Gastroesophageal sphincter (tissue), 4 donors: ENCODE data around the gene TRNT1. TPM values are rescaled to one million over a fixed set of nuclear protein-coding genes. Genes with fewer than 3 reads are reported as not detected.

Experiments used
- ATAC-seq: fragments of 150-250 bp; one replicate; pipeline ENCODE4 v1.9.1; 2016; ENCODE audit warnings: mild to moderate bottlenecking, moderate library complexity
- H3K27ac ChIP-seq, 4 donors: fragments of 200-600 bp; sonication (generic) in 3 of 4; 1 replicate in 3 of 4; 2 replicates in 1 of 4; pipeline ENCODE4 v1.5.1; 2016 to 2019
- H3K27me3 ChIP-seq: fragments of 200-600 bp; sonication (generic); one replicate; pipeline ENCODE4 v1.5.1; 2019
- H3K36me3 ChIP-seq, 2 donors: fragments of 200-600 bp; sonication (generic); one replicate each; pipeline ENCODE4 v1.5.1; 2019; ENCODE audit warnings: control low read depth in 1 of 2
- H3K4me1 ChIP-seq, 3 donors: fragments of 200-600 bp; sonication (generic); 1 replicate in 2 of 3; 2 replicates in 1 of 3; pipeline ENCODE4 v1.5.1; 2016 to 2019; ENCODE audit warnings: control low read depth in 2 of 3
- H3K4me3 ChIP-seq, 2 donors: fragments of 200-600 bp; sonication (generic); one replicate each; pipeline ENCODE4 v1.5.1; 2019; ENCODE audit warnings: mild to moderate bottlenecking in 1 of 2, moderate library complexity in 1 of 2
- H3K9me3 ChIP-seq, 3 donors: fragments of 200-600 bp; sonication (generic); one replicate each; pipeline ENCODE4 v1.5.1; 2017 to 2019; ENCODE audit warnings: control low read depth in 2 of 3
- EP300 ChIP-seq: sonication (generic); formaldehyde crosslinking; IDR thresholded peaks from one replicate; pipeline ENCODE4 v1.6.1; 2017; ENCODE audit warnings: antibody characterized with exemption, mild to moderate bottlenecking
- POLR2A ChIP-seq, 2 donors: fragments of 450-650 bp; IDR thresholded peaks; one replicate each; pipeline ENCODE4 v1.6.1; 2017; ENCODE audit warnings: antibody characterized with exemption in 2 of 2, mild to moderate bottlenecking in 2 of 2, moderate library complexity in 1 of 2
- POLR2AphosphoS5 ChIP-seq: sonication (generic); formaldehyde crosslinking; IDR thresholded peaks from one replicate; pipeline ENCODE4 v1.6.1; 2017; ENCODE audit warnings: antibody characterized with exemption
- WGBS, 2 donors: methylation state at CpG; one replicate each; pipeline ENCODE4 v1.1.5; 2018; ENCODE audit warnings: low coverage in 1 of 2; 5-methylcytosine and 5-hydroxymethylcytosine counted together
- total RNA-seq, 4 donors: library from RNA; depleted of rRNA; stranded (reverse); fragments of >200 nt; gene quantifications; one replicate each; pipeline ENCODE4 v1.1.0, GENCODE V29; 2016
- TF ChIP-seq, protein P1 (sequence below), 4 experiments: fragments of 200-600 bp in 2 of 4; fragments of 450-650 bp in 2 of 4; sonication (generic) in 1 of 4; IDR thresholded peaks; one replicate each; pipeline ENCODE4 v1.5.1; 2017 to 2019; ENCODE audit warnings: antibody characterized with exemption in 4 of 4, mild to moderate bottlenecking in 2 of 4, moderate library complexity in 2 of 4

The TRNT1 gene
- total RNA-seq, 4 donors from 2014 or later = 8.7 to 20.6 (median 12.2) TPM

DNA sequence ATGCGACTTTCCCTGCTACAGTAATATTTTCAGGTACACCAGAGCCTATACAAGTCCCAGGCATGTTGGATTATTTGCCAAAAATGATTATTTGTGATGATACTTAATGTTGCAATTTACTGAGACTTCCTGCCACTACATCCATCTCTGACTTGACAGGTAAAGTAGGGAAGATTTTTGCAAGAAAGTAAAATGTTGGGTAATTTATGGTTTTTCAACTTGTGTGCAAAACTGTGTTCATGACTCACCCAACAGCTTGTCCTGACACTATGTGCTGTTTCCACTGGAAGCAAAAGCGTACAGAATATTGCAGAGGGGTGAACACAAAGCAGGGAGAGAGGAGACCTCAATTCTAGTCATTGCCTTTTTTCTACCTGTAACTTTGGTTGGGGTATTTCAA, 58.1 kb downstream of the TRNT1 start:
- Histone ChIP-seq H3K36me3 (no peaks in the 10 kb centered on the region), H3K4me1 (peaks cover 0 to under 1% (median 0%) of the 10 kb centered on the region in 3 donors), H3K27ac (no peak overlapping the region), H3K9me3 (peaks cover 0 to 9% (median 0%) of the 10 kb centered on the region in 3 donors), H3K27me3 (no peaks in the 10 kb centered on the region), H3K4me3 (no peak overlapping the region)
- WGBS, 2 donors = 48 to 56% methylated on average over 2 of the region's 2 CpGs
- TF ChIP-seq POLR2AphosphoS5 (no peak), POLR2A (IDR thresholded peaks at IDR 0.05) (no peak), EP300 (no peak)
- TF ChIP-seq, protein P1, sequence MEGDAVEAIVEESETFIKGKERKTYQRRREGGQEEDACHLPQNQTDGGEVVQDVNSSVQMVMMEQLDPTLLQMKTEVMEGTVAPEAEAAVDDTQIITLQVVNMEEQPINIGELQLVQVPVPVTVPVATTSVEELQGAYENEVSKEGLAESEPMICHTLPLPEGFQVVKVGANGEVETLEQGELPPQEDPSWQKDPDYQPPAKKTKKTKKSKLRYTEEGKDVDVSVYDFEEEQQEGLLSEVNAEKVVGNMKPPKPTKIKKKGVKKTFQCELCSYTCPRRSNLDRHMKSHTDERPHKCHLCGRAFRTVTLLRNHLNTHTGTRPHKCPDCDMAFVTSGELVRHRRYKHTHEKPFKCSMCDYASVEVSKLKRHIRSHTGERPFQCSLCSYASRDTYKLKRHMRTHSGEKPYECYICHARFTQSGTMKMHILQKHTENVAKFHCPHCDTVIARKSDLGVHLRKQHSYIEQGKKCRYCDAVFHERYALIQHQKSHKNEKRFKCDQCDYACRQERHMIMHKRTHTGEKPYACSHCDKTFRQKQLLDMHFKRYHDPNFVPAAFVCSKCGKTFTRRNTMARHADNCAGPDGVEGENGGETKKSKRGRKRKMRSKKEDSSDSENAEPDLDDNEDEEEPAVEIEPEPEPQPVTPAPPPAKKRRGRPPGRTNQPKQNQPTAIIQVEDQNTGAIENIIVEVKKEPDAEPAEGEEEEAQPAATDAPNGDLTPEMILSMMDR (IDR thresholded peaks at IDR 0.05) = no peak
- ATAC-seq = no peak

DNA sequence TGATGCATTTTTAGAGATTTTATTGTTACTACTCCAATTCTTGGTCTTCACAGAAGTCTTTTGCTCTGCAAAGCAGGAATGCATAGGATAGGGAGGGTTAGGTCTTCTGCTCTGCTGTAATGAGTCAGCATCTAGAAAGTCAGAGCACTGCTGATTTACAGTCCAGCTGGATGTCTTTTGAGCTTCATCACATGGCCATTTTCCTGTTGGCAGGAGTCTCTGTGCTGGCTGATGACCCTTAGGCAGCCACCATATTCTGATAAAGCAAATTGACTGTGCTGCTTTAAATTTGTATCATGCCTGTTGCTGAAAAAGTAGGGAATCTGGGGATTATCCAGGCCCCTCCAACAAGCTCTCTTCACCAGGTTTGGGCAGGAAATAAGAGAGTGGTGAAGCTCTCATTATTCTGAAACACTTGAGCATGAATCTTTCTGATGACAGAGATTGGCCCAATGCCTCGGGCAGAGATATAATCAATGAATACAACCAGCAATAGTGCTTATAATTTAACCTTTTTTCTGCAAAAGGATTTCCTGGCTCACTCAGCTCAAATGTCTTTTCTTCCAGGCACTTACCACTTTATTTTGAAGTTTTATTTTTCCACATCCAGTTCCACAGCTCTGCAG, 62.5 kb downstream of the TRNT1 start:
- Histone ChIP-seq H3K4me1 (no peaks in the 10 kb centered on the region), H3K9me3 (peaks cover 0 to 9% (median 0%) of the 10 kb centered on the region in 3 donors), H3K4me3 (no peak overlapping the region), H3K27me3 (peaks cover 4% of the 10 kb centered on the region), H3K27ac (no peak overlapping the region), H3K36me3 (no peaks in the 10 kb centered on the region)
- no peak for ATAC-seq
- 31 to 50% methylated on average over 1 of the region's 1 CpG for WGBS, 2 donors
- TF ChIP-seq, protein P1 (IDR thresholded peaks at IDR 0.05) = no peak
- TF ChIP-seq POLR2A (IDR thresholded peaks at IDR 0.05) (no peak), EP300 (no peak), POLR2AphosphoS5 (no peak)

DNA sequence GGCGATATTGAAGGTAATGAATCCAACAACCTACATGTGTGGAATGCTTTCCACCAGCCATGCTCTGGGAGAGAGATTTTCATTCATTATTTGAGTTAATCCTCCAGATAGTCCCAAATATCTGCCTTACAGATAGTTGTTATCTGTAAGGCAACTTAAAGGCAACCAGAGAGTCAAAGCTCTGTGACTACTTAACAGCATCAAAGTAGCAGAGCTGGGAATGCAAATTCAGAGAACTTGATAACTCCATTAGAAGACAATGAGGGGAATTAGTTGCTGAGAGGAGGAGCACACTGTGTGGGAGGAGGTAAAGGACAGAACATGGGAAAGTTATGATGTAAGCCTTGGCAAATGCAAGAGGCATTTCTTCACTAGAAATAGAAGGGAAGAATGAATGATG, 63.2 kb downstream of the TRNT1 start:
- no peak overlapping the region for H3K27ac ChIP-seq
- TF ChIP-seq, protein P1 (IDR thresholded peaks at IDR 0.05) = no peak
- TF ChIP-seq POLR2AphosphoS5 (no peak), EP300 (no peak), POLR2A (IDR thresholded peaks at IDR 0.05) (no peak)
- H3K27me3 ChIP-seq = peaks cover 8% of the 10 kb centered on the region
- H3K9me3 ChIP-seq = peaks cover 0 to 9% (median 0%) of the 10 kb centered on the region in 3 donors
- 63 to 78% methylated on average over 1 of the region's 1 CpG for WGBS, 2 donors
- H3K36me3 ChIP-seq = no peaks in the 10 kb centered on the region
- H3K4me3 ChIP-seq = no peak overlapping the region
- no peaks in the 10 kb centered on the region for H3K4me1 ChIP-seq
- ATAC-seq = no peak

- TF ChIP-seq, protein P1 (IDR thresholded peaks at IDR 0.05) = no peak
- TF ChIP-seq POLR2AphosphoS5 = no peak
- no peak for TF ChIP-seq POLR2A (IDR thresholded peaks at IDR 0.05)
- TF ChIP-seq EP300 = no peak
- Histone ChIP-seq H3K4me1 (no peaks in the 10 kb centered on the region), H3K4me3 (no peak overlapping the region), H3K9me3 (peaks cover 0 to 3% (median 0%) of the 10 kb centered on the region in 3 donors), H3K27ac (no peak overlapping the region), H3K36me3 (no peaks in the 10 kb centered on the region), H3K27me3 (peaks cover 8% of the 10 kb centered on the region)
- WGBS, 2 donors = 31 to 60% methylated on average over 3 to 4 of the region's 4 CpGs
- ATAC-seq = no peak
Observed at GRCh38 chr3:3191675-3192285, 65.0 kb downstream of the TRNT1 start.

DNA sequence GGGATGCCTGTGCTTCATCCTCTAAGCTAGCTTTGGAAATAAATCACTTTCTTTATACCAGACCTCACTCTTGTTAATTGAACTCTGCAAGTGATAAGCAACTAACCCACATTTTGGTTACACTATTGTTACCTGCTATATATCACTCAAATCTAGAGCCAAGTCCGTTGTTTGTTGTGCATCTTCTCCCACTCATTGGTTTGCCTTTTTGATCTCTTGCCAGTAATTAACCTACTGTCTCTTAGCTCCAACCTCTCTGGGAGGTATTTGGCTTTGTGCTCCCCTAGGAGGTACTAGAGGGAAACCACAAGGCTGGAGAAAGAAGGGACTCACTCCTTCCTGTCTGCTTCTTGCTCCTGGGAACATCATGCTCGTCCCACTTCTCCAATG, 65.5 kb downstream of the TRNT1 start:
- no peaks in the 10 kb centered on the region for H3K36me3 ChIP-seq
- H3K4me1 ChIP-seq = no peaks in the 10 kb centered on the region
- no peak for ATAC-seq
- no peaks in the 10 kb centered on the region for H3K9me3 ChIP-seq
- no peak overlapping the region for H3K27ac ChIP-seq
- no peak overlapping the region for H3K4me3 ChIP-seq
- 26 to 63% methylated on average over 2 of the region's 2 CpGs for WGBS, 2 donors
- TF ChIP-seq EP300 (no peak), POLR2A (IDR thresholded peaks at IDR 0.05) (no peak), POLR2AphosphoS5 (no peak)
- TF ChIP-seq, protein P1 (IDR thresholded peaks at IDR 0.05) = no peak
- peaks cover 8% of the 10 kb centered on the region for H3K27me3 ChIP-seq
